ENCODE results near the gene ISX.
"Not testable (repeated sequence)": the region's sequence is repeated elsewhere in the genome, so short reads cannot be mapped to it uniquely, and the experiment has no call there.

Gene ISX

DNA sequence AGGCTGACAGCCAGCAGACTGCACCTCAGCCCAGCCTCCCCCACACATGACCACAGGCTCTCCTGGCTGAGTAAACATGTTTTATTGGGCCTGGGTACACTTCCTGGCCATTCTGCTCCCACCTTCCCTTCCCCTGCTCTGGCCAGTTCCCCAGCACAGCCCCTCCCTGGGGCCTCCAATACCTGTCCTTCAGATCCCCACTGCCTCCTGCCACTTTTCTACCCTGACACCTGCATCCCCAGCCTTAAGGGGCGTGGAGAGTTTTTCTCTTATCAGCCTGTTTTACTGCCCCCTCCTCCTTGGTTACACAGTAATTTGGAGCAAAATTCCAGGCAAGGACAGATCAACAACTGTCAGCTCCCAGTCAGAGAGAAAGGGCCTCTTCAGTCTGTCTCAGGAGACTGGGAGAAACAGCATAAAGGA lies at the start of gene ISX:
Gene ISX, plus strand, starts transcription at position 363 of the 423 bp plus-strand sequence. CDS start 930 bp downstream, outside the sequence.
- no peak for DNase-seq

DNA sequence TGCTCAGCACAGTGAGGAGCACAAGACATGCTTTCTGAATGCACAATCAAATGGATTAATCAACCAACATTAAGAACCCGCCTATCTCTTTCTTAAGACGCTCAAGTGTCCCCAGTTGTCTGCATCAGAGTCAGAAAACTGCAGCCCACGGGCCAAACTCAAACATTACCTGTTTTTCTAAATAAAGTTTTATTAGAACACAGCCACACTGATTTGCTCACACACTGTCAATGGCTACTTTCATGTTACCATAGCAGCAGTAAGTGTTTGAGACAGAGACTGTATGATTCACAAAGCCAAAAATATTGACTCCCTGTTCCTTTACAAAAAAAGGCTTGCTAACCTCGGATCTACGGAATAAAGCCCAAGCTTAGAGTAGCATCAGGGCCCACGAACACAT lies 49.0 kb upstream of the ISX start:
- DNase-seq = no peak

DNA sequence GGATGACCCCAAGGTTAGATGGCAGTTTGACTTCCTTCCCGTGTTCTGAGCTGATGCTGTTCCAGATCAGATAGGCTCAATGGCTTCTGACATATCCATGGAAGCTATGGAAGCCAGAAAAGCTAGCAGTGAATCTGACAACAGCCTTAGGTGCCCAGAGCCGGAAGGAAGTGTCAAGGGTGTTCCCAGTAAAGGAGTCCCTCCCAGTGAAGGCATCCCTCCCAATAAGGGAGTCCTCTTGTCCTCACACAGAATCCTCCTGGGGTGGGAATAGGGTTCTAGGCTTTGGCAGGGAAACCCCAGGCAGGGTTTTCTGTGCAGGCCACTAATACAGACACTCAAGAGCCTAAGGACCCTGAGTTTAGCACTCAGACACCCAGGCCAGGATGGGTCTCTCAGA lies 47.0 kb upstream of the ISX start:
- no peak for DNase-seq

DNA sequence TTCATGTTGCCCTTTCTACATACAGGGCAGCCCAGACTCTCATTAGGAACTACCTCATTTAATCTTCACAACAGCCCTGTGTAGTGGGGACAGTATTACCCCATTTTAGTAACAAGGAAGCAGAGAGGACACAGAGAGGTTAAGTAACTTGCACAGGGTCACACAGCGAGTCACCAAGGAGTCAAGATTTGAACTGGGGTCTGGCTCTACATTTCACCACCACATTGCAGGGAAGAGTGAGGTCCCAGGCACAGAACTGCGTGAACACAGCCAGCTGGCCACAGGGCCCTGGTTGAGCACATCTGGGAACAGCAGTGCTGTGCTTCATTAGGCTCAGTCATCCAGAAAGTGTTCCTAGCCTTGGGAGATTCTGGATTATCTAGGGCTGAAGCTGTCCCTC lies 45.4 kb upstream of the ISX start:
- no peak for DNase-seq

DNA sequence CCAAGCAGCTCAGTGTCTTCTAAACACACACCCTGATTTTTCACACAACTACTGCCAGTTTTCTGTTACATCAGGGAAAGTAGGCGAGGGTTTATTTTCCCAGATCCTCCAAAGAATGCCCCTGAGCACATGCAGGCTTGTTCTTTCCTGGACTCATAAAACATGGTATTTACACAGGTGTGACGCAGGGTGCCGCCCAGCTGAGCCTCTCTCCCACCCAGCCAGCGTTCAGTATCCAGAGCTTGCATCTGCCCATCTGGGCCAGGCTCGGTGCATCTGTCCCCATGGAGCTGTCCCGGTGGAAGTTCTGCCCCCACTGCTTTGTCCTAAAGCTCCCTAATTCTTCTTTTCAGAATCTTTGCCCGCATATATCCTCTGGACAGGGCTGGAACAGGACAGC lies 44.8 kb upstream of the ISX start:
- no peak for DNase-seq

DNA sequence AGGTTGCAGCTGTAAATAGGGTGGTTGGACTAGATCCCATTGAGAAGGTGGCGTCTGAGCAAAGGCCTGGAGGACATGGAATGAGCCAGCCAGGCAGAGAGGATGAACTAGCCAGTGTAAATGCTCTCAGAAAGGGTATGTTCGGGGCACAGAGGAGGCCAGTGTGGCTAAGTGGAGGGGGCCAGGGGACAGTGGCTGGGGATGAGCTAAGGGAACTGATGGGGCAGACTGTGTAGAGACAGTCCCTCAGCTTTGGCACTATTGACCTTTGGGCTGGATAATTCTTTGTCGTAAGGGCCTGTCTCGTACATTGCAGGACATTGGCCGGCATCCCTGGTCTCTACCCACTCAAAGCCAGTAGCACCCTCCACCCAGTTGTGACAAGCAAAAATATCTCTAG lies 43.7 kb upstream of the ISX start:
- no peak for DNase-seq

DNA sequence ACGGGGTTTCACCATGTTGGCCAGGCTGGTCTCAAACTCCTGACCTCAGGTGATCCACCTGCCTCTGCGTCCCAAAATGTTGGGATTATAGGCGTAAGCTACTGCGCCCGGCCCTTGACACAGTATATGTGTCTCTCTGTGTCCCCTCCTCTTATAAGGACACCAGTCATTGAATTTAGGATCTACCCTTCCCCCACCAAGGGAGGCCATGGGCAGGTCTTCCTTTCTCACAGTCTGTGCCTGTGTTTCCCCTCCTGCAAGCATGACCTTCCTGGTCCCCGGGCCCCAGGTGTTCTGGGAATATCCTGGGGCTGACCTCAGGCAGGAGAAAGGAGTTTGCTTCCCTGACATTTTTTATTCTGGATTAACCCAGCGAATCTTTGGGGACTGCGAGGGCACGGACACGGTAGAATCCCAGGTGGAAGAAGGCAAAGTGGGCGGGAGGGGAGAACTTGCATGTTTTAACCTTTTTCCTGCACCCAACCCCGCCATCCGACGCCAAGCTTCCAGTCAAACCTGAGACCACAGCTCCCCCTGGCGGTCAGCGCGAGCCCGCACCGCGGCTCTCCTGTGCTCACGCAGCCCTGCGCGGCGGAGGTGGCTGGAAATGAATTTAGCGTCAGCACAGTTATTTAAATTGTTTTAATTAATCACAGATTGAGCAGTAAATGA lies 42.1 kb upstream of the ISX start:
- peak; percentile 76 for DNase-seq

DNA sequence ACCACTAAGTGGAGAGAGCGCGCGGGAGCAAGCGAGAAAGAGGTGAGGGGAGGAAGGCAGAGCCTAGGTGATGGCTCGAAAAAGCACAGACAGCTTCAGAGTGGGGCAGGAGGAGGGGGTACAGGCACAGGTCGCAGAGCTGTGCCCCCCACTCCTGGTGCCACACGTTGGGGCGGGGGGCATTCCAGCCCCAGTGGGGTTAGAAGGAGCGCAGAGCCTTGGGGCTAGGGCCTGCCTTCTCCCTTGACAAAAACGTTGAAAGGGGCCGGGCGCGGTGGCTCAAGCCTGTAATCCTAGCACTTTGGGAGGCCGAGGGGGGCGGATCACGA lies 41.6 kb upstream of the ISX start:
- no peak for DNase-seq

DNA sequence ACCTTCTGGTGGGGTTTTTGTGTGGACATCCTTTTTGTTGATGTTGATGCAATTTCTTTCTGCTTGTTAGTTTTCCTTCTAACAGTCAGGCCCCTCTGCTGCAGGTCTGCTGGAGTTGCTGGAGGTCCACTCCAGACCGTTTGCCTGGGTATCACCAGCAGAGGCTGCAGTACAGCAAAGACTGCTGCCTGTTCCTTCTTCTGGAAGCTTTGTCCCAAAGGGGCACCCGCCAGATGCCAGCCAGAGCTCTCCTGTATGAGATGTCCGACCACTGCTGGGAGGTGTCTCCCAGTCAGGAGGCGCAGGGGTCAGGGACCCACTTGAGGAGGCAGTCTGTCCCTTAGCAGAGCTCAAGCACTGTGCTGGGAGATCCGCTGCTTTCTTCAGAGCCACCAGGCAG lies 35.8 kb upstream of the ISX start:
- not testable (repeated sequence) for DNase-seq

DNA sequence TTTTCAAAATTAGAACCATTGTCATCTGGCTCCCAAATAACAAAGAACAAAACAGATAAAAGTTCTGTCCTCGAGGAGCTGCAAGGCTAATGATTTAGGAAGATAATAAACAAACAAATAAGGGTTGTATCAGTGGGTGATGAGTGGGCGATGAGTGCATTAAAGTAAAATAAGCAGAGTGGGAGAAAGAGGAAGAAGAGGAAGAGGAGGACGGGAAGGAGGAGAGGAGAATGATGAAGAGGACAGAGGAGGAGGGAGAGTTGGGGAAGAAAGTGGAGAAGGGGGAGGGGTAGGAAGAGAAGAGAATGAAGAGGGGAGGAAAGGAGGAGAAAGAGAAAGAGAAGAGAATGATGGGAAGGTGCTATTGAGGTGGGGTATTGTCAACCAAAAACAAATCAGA lies 33.4 kb upstream of the ISX start:
- no peak for DNase-seq

DNA sequence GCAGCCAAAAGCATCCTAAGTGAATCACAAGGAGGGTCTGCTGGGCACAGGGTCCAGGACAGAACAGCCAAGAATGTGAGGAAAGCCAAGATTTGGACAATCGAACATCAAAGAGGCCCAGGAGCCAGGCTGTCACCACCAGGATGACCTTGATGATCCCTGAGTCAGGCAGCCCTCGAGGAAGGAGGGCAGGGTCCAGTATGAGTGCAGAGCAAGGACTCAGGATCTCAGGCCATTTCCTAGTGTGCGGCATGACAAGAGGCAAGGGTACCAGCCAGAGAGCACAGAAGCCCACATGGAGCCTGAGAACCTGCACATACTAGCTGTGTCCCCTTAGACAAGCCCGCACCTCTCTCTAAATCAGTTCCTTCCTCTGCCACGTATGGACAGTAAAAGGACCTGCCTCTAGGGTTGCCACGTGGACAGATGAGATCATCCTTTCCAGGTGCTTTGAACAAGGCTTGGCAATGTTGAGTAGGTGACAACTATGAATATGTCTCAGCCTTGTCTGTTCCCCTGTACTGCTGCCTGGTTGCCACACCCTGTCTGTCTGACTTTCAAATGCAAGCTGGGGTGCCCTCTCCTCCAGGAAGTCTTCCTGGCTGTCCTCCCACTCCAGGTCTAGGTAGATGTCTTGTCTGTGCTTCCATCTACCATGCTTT lies 32.2 kb upstream of the ISX start:
- no peak for DNase-seq

DNA sequence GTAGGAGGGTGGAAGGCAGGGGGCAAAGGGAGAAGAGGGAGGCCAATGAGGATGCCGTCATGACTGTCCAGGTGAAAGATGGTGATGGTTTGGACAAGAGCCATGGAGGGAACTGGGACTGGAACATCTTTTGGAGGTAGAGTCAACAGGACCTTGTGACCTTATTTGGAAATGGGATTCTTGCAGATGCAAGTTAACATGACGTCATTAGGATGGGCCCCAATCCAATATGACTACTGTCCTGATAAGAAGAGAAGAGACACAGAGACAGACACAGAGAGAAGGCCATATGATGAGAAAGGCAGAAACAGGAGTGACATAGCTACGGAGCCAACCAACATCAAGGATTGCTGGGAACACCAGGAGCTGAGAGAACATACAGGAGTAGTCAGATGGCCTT lies 31.0 kb upstream of the ISX start:
- no peak for DNase-seq

DNA sequence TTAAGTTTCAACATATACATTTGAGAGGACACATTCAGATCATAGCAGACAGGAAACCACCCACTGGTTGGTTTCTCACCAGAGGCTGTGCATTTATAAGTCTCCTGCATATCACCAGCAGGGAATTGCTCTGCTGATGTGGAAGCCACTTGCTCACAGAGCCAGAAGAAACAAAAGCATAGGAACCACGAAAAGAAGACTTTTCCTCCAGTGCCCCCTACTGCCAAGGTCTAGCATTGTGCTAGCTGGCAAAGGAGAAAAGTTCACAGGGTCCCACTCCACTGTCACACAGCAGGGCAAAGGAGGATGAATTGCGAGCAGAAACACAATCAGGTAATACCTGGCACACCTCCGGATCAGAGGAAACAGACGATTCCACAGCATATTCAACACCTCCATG lies 28.9 kb upstream of the ISX start:
- DNase-seq = peak; percentile 73

DNA sequence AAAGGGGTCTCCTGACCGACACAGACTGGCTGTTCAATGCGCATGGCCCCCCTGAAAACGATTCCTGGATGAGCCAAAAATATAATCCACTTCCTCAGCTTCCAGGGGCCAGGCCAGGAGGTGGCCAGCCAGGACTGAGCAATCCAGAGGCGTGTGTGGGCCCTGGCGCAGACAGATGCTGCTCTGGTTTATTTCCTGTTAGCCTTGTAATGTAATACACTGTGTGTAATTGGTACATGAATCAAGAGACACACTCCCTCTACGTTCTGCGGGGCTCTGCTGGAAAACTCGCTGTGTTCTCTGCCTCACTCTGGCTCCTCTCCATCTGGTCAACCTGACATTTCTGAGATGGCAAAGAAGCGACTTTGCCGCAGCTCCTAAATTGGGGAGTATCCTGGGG lies 26.3 kb upstream of the ISX start:
- DNase-seq = no peak

DNA sequence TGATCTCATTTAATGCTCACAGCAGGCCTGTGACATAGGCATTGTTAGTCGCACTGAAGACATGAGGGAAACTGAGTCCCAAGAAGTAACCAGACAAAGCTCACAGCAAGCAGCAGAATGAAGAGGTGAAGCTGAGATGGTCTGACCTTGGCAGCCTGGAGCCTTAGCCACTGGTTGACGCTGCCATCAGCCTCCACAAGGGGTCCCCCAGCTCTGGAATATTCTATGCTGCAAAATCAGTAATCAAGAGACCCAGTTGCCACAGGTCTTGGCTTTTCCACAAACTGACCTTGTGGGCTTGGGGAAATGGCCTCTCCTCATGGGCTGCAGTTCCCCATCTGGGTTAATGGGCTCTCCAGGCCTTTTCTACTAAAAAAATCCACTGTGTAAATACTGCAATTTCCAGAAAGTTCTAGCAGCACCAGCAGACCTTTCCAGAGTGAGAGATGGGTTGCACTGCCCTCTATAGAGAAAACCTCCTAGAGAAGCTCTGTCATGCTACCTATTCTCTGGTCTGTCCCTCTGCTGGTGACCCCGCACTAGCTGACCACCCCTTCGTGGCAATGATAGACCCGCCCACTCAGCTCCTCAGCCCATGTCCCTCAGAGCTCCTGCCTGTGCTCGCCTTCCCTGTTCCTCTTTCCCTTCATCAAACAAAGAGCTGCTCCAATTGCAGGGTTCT lies 22.6 kb upstream of the ISX start:
- DNase-seq = peak; percentile 7

DNA sequence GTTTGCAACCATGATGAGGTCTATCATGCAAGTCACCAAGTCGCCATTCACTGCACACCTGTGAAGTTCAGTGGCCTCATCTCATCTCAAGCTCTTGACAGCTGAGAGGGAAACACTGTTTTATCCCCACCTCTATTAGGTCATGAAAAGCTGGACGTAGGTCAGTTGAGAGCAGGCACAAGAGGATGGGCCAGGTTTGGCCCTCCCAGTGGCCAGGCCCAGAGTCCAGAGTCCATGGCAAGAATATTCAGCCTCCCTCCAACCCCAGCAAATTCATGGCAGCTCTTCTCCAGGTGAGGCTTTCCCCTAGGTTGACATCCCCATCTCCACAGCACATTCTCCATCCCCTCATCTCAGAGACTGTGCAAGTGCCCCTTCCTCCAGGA lies 22.0 kb upstream of the ISX start:
- DNase-seq = no peak

DNA sequence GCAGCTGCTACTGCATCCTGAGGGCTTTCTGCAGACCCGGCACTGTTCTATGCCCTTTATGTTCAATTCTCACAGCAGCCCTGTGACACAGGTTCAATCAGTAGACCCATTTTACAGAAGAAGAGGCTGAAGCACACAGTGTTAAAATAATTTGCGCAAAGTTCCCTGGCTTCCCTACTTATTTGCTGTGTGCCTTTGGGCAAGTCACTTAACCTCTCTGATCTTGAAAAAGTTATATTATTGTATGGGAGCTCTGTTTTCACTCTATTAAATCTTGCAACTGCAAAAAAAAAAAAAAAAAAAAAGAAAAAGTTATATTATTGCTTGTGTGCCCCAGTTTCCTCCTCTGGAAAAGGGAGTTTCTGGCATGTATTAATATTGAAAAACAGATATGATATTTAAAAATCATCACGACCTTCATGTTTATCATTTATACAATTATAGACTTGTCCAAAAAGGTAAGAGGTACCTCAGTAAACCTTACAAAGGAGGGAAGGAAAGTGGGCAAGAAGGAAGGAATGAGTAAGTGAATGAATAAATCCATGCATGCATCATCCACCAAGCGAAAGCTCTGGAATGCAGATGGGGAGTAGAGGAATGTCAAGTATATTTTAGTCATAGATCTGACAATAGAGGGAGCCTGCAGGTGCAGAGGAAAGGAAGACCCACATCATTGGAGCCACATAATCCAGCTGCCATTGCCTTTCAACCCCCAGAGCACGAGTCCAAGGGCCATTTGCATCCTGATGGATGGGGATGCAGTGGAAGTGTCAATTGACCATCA lies 21.2 kb upstream of the ISX start:
- DNase-seq = no peak

DNA sequence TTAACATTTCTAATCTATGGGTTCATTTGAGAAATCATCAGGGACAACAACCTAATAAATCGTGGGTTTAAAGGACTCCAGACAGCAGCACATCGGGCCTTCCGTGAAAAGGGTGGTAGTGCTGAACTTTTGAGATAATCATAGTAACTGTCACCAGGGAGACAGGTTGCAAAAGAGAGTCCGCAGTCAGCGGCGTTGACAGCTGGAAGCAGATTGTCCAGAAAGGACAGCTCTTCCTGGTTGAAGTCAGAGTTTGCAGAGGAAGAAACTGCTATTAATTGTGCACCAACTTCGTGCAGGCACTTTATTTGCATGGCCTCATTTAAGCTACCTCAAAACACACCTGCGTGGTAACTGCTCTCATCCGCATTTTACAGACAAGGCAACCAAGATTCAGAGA lies 20.5 kb upstream of the ISX start:
- DNase-seq = no peak

DNA sequence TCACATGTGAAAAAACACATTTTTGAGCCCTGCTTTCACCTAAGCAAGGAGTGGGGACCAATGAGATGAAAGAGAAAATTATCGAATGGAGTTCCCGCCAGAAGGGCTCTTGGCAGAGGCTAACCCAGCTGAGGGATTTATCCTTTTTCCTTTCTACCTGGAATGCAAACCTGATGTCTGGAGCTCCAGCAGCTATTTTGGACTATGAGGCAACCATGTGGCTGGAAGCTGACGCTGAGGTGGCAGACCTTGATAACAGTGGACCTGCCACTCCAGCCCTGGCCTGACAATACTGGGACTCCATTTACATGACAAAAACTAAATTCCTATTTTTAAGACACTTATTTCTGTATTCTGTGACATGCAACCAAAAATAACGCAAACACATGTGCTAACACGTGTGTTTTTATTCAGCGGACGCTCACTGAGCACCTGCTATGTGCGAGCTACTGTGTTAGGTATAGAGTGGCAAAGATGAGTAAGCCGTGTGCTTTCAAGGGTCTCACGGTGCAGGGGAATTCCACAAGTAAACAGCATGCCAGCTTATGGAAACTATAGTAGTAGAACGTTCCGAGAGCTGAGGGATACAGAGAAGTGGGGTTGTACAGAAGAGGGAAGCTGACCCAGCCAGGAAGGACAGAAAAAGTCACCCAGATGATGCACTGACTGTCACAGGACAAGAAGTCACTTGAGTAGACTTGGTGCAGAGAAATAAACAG lies 19.1 kb upstream of the ISX start:
- DNase-seq = no peak

DNA sequence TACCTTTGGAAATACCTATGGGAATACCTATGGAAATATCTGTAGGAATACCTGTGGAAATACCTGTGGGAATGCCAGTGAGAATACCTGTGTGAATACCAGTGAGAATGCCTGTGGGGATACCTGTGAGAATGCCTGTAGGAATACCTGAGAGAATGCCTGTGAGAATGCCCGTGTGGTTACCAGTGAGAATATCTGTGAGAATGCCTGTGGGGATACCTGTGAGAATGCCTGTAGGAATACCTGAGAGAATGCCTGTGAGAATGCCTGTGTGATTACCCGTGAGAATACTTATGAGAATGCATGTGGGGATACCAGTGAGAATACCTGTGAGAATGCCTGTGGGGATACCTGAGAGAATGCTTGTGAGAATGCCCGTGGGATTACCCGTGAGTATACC lies 15.9 kb upstream of the ISX start:
- not testable (repeated sequence) for DNase-seq

DNA sequence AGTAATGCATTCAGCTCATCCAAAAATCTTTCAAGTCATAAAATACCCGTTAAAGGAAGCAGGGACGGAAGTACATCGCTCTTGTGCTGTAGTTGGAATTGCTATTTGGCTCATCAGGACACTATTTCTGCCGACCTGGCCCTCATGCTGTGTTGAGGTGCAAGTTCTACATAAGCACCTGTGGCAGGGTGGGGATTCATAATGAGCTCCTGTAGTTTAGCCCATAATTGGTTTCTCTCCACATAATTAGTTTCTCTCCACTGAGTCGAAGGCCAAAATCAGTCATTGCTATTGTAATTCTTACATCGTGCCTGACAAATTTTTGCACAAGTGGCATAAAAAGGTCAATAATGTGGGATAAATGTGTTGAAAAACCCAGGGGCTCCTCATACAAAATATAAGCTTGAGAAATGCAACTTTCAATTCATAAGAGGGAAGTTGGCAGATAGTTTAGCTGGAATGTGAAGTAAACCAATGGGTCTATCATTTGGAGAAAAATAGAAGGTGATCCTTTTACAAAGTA lies 14.9 kb upstream of the ISX start:
- peak; percentile 25 for DNase-seq

DNA sequence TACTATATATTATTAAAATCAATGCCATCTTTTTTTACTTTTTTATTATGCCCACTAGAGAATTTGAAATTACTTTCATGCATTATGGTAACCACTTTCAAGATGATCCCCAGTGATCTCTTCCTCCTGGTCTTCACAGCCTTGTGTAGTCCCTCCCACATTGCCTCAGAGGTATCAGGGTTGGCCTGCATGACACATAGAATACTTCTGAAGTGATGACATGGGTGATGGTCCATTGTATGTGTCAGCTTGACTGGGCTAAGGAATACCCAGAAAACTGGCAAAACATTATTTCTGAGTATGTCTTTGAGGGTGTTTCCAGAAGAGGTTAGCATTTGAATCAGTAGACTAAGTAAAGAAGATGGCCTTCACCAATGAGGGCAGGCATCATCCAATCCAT lies 14.2 kb upstream of the ISX start:
- no peak for DNase-seq
